ENCODE measurements around the gene OPHN1.

The OPHN1 gene

GRCh38 chrX:68193786-68194185, 239.5 kb downstream of the OPHN1 start:
- H3K27me3 ChIP-seq (replicated peaks; ENCODE audit: insufficient read depth, low read length), result no peaks in the 10 kb centered on the region
- no peaks in the 10 kb centered on the region for H3K9me2 ChIP-seq (replicated peaks; ENCODE audit: insufficient read depth, low read length)
- TF ChIP-seq EZH2phosphoT487 (IDR thresholded peaks at IDR 0.05; ENCODE audit: low read length) (no peak), CTCF (IDR thresholded peaks at IDR 0.05; ENCODE audit: low read length) (no peak), EZH2 (optimal IDR thresholded peaks at IDR 0.05; ENCODE audit: low read depth, low read length) (no peak)
- H3F3A ChIP-seq (ENCODE audit: insufficient read depth, low read length), result no peaks in the 10 kb centered on the region
- DNase-seq, result no peak
- no peaks in the 10 kb centered on the region for H3K9me3 ChIP-seq (replicated peaks; ENCODE audit: insufficient read depth, low read length)
- no peak overlapping the region for H3K9ac ChIP-seq (ENCODE audit: low read length)
- no peak overlapping the region for H2AFZ ChIP-seq (ENCODE audit: low read length)
- no peak overlapping the region for H3K4me3 ChIP-seq (ENCODE audit: low read length)
- H3K4me2 ChIP-seq (ENCODE audit: low read depth, low read length), result no peak overlapping the region
- no peaks in the 10 kb centered on the region for H4K20me1 ChIP-seq (ENCODE audit: insufficient read depth, low read length)
- H3K36me3 ChIP-seq (replicated peaks; ENCODE audit: insufficient read depth, low read length), result no peaks in the 10 kb centered on the region
- no peaks in the 10 kb centered on the region for H3K4me1 ChIP-seq (ENCODE audit: low read length)
- H3K27ac ChIP-seq (ENCODE audit: low read length), result no peak overlapping the region
- no peaks in the 10 kb centered on the region for H3K79me2 ChIP-seq (ENCODE audit: low read length)

- no peaks in the 10 kb centered on the region for H3K9me2 ChIP-seq (replicated peaks; ENCODE audit: insufficient read depth, low read length)
- H4K20me1 ChIP-seq (ENCODE audit: insufficient read depth, low read length), result no peaks in the 10 kb centered on the region
- H3K4me2 ChIP-seq (ENCODE audit: low read depth, low read length), result no peak overlapping the region
- H3F3A ChIP-seq (ENCODE audit: insufficient read depth, low read length), result no peaks in the 10 kb centered on the region
- no peaks in the 10 kb centered on the region for H3K27me3 ChIP-seq (replicated peaks; ENCODE audit: insufficient read depth, low read length)
- no peak overlapping the region for H3K4me3 ChIP-seq (ENCODE audit: low read length)
- H3K36me3 ChIP-seq (replicated peaks; ENCODE audit: insufficient read depth, low read length), result no peaks in the 10 kb centered on the region
- H3K27ac ChIP-seq (ENCODE audit: low read length), result no peak overlapping the region
- DNase-seq, result no peak
- no peak overlapping the region for H2AFZ ChIP-seq (ENCODE audit: low read length)
- no peaks in the 10 kb centered on the region for H3K4me1 ChIP-seq (ENCODE audit: low read length)
- no peaks in the 10 kb centered on the region for H3K9me3 ChIP-seq (replicated peaks; ENCODE audit: insufficient read depth, low read length)
- no peaks in the 10 kb centered on the region for H3K79me2 ChIP-seq (ENCODE audit: low read length)
- H3K9ac ChIP-seq (ENCODE audit: low read length), result no peak overlapping the region
- TF ChIP-seq EZH2 (optimal IDR thresholded peaks at IDR 0.05; ENCODE audit: low read depth, low read length), result no peak
- TF ChIP-seq EZH2phosphoT487 (IDR thresholded peaks at IDR 0.05; ENCODE audit: low read length), result no peak
- no peak for TF ChIP-seq CTCF (IDR thresholded peaks at IDR 0.05; ENCODE audit: low read length)
Observed at GRCh38 chrX:68193234-68193633, 240.1 kb downstream of the OPHN1 start.

GRCh38 chrX:68190799-68191198, 242.5 kb downstream of the OPHN1 start:
- Histone ChIP-seq H3K36me3 (replicated peaks; ENCODE audit: insufficient read depth, low read length) (no peaks in the 10 kb centered on the region), H4K20me1 (ENCODE audit: insufficient read depth, low read length) (no peaks in the 10 kb centered on the region), H3K79me2 (ENCODE audit: low read length) (no peaks in the 10 kb centered on the region), H3K4me1 (ENCODE audit: low read length) (no peaks in the 10 kb centered on the region), H3K4me2 (ENCODE audit: low read depth, low read length) (no peak overlapping the region), H3K27me3 (replicated peaks; ENCODE audit: insufficient read depth, low read length) (no peaks in the 10 kb centered on the region), H3K9me3 (replicated peaks; ENCODE audit: insufficient read depth, low read length) (no peaks in the 10 kb centered on the region), H3F3A (ENCODE audit: insufficient read depth, low read length) (no peaks in the 10 kb centered on the region), H3K4me3 (ENCODE audit: low read length) (no peak overlapping the region), H3K9me2 (replicated peaks; ENCODE audit: insufficient read depth, low read length) (no peaks in the 10 kb centered on the region), H2AFZ (ENCODE audit: low read length) (no peak overlapping the region), H3K27ac (ENCODE audit: low read length) (no peak overlapping the region), H3K9ac (ENCODE audit: low read length) (no peak overlapping the region)
- TF ChIP-seq CTCF (IDR thresholded peaks at IDR 0.05; ENCODE audit: low read length), result no peak
- no peak for DNase-seq

All from MM.1S (cell line).